Right renal pelvis (tissue), 4 donors: Measurements from ENCODE around the gene PPM1F. TPM values are rescaled to one million over a fixed set of nuclear protein-coding genes. Genes with fewer than 3 reads are reported as not detected.

ENCODE experiments used
- polyA plus RNA-seq, 4 donors: library from polyadenylated mRNA; unstranded; fragments of 120-200 nt; gene quantifications; one replicate each; pipeline ENCODE4 v1.2.1, GENCODE V29; 2013; ENCODE audit not compliant: insufficient read length in 4 of 4

PPM1F gene
- polyA plus RNA-seq, 4 donors = 37.8 to 42.6 (median 39.1) TPM

Other genes starting within 250 kb of the PPM1F start
- 10 to 100 TPM; 13.1 to 15.4 (median 14.6) TPM for gene YPEL1, start 217.1 kb downstream of the PPM1F start, polyA plus RNA-seq
- gene MAPK1, start 85.2 kb downstream of the PPM1F start, polyA plus RNA-seq = 100 to 1,000 TPM; 132 to 150 (median 142) TPM
- gene TOP3B, start 29.9 kb upstream of the PPM1F start, polyA plus RNA-seq = 10 to 100 TPM; 20.6 to 28.4 (median 23.5) TPM